ENCODE data around the gene STIM2.

STIM2 gene

DNA sequence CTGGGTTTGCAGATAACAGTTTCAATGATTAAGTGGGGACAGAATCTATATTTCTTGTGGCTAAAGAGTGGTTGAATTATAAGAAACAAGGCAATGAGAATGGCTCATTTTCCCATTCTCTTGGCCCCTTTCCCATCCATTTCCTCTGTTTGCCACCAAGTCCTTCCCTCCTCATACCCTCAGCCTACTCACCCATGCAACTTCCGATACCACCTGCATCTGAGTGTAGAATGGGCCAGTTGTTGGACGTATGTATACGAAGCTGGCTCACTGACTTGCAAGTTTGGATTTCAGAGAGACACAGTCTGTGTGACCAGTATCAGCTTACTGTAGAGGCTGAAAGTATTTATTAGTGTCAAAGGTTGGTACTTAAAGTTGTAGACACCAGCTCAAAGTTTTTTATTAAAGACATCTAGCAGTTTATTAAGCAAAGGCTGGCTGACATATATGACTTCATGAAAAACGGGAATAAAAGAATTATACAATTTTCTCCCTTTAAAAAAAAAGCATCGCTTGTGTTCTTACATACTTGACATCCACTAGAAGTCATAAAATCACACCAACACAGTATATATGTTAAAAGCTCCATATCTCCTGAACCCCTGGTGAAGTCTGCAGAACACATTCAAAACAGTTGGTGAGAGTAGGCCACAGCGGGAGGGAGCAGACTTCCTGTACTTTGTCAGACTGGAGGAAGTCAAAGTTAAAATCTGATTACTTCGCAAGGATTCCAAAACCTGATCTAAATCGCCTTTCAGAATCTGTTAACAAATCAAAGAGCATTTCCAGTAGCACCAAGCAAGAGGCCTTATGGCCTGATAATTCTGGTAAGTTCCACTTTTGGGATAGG lies 22.4 kb upstream of the STIM2 start:
- no peak for DNase-seq

DNA sequence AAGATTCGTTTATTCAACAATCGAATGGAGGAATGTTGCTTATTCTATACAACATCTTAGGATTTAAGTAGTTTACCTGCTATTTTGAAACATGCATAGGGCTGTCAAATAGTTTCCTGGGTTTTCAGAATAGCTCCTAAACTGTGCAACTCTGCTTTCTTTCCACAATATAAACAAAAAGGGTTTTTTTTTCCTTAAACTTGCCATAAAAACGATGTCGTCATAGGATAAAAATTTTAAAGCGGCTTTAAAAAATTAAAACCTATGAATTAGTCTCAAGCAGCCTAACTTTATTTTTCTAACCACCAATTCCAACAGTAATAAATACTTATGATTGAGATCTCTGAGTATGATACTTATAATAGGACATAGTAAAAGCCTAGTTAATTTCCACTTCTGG lies 21.6 kb upstream of the STIM2 start:
- no peak for DNase-seq

DNA sequence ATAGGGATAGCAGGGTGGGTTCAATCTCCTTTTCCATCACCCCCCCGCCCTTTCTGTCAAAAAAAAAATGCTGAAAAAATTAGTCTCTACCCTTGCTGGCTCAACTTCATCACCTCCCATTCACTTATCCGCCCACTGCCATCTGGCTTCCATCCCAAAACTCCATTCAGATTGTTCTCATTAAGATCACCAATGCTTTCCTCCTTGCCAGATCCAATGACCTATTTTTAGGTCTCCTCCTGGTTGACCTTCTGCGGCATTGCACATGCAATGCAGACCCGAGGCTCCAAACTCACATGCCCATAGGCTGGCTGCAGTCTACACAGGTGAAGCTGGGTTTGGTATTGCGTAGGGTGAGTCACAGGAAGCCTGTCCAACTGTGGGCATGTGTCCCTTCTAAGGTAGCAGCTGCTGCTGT lies 21.1 kb upstream of the STIM2 start:
- DNase-seq: no peak

DNA sequence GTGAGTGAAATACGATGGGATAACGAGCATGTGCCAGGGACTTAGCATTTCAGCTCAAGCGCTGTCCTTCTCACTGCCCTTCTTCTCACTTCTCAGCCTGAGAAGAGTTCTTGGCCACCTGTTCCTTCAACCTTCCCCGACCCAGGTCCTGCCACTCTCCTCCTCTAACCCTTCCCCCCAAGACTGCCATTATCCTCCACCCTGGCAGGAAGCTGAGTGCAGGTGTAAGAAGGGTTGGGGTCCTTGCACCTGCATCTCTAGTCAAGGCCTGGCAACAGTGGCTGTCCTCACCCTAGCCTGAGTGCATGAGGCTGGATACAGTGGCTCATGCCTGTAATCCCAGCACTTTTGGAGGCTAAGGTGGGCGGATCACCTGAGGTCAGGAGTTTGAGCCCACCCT lies 19.9 kb upstream of the STIM2 start:
- DNase-seq: no peak

DNA sequence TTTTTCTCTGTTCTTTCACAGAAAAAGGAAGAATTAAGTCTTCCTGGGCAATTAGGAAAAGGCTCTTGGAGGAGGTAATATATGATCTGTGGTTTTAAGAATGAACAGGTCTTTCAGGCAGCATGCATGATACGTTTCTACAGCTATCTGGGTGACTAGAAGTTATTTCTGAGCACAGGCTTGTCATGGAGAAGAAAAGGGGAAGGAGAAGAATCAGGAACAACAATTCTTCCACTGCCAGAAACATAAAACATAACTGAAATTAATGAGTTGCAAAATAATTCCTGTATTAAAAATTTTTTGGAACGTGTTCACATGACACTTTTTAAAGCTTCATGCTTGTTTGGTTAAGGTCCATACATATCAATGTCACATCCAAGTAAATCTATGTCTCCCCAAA lies 17.7 kb upstream of the STIM2 start:
- DNase-seq: no peak

DNA sequence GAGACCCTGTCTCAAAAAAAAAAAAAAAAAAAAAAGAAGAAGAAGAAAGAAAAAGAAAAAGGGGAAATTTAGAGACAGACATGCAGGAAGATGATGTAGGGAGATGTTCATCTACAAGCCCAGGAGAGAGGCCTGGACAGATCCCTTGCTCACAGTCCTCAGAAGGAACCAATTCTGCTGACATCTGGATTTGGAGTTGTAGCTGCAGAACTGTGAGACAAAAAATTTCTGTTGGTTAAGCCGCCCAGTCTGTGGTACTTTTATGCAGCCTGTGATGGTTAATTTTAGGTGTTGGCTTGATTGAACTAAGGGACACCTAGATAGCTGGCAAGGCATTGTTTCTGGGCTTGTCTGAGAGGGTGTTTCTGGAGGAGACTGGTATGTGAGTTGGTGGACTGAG lies 10.1 kb upstream of the STIM2 start:
- no peak for DNase-seq

DNA sequence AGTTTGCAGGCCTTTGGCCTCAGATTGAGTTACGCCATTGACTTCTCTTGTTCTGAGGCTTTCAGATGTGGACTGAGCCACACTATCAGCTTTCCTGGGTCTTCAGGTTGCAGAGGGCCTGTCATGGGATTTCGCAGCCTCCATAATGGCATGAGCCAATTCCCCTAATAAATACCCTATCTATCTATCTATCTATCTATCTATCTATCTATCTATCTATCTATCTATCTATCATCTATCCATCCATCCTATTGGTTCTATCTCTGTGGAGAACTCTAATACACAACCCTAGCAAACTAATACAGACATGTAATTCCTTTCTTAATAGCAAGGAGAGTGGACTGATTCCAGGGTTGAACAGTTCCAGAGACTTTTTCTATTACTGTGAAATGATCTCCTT lies 9.5 kb upstream of the STIM2 start:
- no peak for DNase-seq

DNA sequence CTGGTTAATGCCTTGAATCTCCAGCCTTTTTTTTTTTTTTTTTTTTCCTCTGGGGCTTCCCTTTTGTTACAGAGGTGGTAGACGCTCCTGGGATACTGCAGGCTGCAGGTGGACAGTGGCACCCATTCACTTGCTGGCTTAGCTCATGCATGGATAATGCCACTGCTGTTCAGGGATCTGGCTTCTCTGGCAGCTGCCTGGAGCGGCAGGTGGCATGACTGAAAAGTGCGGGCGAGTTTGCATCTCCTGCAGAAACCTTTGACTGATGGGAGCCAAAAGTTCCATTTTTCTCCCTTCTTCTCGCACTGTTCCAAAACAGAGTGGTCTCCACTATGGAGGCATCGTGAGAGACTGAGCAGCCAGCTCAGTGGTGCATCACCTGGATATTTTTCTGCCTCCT lies 5.9 kb upstream of the STIM2 start:
- no peak for DNase-seq

DNA sequence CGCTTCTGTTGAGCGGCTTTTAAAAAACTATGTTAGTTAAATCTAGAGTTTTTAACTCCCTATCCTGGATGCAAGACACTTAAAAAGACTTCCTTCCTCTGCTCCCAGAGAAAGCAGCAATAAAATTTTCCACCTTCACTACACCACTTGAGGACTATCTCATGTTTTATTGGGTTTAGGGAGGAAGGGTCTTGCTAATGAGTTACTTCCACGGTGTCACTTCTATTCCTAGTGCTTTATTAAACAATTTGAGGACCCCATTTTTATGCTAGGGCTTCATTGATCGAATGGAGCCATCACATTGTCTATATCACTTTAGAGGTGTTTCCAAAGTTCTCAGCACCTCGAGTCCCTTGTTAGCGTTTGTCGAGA lies 3.7 kb upstream of the STIM2 start:
- DNase-seq: no peak

DNA sequence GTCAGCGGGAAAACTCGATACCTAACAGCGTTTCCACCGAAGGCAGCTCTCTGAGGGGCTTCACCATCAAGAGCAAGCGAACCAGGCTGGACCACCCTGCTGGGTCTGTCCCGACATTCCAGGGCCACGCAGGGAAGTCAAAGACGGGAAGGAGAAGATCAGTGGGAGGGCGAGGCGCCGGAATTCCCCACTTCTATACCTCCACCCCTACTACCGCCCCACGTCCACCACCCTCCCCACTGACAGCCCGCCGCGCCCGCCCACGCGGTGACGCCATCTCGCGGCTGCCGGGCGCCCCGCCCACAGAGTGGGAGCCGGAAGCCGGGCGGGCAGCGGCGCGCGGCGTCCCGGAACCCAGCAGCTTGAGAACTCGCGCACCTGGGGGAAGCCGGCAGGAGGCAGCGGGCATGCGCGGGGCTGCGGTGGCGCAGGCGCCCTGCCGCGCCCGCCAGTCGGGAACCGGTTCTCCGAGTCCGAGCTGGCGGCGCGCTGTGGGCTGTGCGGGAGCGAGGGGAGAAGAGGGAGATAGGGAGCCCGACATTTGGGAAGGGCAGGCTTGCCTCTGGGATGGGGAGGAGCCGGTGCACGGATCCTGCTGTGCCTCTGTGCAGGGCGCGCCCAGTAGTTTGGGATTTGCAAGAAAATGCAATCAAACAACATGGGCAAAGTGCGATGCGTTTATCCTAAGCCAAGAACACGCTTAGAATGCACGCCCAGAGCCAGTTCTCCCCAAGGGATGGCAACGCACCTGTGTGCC lies 3.2 kb upstream of the STIM2 start:
- DNase-seq: peak; percentile 32

DNA sequence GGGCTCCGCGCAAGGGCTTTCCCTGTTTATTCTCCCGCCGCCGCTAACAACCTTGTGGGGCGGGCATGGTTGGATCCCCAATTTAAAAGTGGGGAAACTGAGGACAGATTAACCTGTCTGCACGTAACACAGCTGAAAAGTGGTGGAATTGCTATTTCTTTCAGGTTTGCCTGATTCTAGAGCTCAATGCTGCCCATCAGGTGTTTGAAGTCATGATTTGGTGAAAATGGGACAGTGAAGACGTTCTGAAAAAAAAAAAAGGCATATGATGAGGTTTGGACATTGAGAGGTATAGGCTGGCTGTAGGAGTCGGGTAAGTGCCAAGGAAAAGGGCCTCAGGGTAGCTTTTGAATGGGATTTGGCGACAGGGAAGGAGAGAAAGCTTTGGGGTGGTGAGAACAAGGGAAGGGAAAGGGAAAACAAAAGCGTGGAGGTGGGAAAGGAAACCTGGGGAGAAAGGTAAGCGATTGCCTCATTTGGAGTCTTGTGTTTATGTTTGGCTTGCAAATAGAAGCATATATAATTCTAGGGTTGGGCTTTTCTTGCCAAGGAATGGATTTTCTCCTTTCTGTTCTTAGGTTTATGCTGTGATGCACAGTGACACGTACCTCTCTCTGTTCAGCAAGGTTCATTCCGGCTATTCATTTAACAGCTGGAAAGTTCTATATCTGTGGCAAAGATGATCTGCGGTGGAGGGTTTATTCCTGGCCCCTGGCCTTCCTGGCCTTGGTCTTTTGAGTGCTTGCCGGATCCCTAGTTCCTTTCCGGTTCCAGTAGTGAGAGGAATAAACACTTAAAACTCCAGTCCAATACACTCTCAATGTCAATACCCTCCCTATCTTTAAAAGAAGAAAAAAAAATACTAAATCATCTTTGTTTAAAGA lies 2.4 kb upstream of the STIM2 start:
- no peak for DNase-seq

DNA sequence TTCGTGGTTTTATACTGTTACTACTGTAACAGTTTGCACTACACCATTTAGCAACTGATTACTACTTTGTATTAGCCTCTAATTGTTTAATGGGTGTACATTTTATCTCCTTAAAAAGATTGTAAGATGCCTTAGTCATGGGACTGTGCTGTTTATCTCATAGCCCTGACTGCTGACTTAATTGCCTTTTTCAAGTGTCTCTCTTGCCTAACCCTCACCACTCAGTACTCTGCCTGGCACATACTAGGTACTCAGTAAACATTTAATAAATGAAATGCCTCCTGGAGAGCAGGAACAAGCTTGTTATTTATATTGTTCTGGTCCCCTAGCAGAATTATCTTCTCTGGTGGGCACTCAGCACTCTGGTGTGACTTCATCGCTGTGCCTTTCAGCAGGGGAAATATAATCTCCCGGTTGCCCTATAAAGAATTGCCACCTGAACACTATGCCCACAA lies 1.7 kb upstream of the STIM2 start:
- peak; percentile 20 for DNase-seq

DNA sequence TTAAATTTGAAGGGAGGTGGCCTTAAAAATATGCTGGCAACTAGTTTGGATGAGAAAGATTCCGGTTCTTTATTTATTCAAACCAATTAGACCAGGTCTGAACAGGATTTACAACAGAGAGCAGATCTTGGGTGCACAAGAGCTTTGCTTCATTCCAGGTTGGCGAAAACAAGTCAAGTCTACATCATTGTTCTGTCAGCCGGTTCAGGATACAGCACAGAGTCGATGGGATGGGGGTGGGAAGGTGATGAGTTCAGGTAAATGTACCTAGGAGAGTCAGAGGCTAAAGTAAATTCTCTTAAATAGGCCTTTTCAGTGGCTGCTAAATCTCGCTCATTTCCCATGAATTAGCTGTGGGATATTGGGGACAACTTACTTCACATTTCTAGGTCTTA lies 882 bp upstream of the STIM2 start:
- no peak for DNase-seq

DNA sequence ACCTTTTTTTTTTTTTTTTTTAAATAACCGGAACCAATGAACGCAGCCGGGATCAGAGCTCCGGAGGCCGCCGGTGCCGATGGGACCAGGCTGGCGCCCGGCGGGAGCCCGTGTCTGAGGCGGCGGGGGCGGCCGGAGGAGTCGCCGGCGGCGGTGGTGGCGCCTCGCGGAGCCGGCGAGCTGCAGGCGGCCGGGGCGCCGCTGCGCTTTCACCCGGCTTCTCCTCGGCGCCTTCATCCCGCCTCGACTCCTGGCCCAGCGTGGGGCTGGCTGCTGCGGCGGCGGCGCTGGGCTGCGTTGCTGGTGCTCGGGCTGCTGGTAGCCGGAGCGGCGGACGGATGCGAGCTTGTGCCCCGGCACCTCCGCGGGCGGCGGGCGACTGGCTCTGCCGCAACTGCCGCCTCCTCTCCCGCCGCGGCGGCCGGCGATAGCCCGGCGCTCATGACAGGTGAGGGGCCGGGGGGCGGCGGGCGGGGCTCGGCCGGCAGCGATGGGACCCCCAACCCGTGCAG lies 337 bp downstream of the STIM2 start:
- no peak for DNase-seq

DNA sequence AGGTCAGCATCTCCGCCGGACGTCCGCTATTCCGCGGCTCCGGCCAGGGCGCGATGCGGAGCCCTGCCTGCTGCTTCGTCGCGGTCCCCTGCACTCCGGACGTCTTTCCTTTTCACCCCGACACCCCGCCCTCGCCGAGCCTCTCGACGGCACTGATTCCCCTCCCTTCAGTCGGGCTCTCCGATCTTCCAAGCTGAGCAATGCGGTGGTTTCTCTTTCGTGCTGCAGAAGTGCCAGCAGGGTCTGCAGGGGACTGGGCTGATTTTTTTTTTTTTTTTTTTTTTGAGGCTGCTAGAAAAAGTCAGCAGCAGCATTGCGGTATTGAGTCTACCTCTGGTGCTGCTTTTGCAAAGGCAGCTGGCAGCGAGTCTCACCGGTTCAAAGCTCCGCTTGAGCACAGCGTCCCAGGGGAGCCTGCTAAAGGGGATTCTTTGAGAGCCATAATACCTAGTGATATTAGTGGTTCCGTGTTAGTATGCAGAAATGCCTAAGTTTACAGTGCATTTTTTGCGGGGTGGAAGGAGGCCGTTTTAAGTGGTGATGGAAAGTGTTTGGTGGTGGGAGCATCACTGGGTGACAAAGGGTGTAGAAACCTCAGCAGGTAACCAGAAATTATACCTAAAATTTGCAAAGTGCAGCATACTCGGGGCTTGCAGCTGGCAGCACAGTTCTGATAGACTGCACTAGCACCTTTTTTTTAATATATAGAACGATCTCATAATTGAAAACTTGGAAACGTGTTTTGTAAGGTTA lies 969 bp downstream of the STIM2 start:
- peak; percentile 38 for DNase-seq

DNA sequence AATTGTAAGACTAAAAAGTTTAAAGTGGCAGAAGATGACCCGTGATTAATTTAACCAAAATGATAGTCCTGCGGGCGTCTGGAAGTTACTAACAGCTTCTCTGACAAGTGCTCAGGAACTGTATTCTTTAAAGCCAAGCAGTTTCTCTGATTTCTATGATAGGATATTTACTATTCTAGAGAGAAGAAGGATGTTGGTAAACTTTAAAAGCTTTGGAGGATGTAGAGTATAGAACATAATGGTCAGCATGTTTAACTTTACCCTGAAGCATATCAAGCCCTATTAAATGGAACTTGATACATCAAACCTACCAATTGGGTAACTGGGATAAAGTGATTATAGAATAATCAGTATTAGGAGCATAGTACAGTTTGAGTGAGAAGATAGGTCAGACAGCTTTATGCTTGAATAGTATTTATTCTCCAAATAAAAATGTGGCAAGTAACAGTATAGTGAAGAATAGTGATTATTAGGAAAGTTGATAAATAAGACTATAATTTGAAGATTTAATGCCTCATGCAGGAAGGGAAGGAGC lies 1.8 kb downstream of the STIM2 start:
- no peak for DNase-seq

DNA sequence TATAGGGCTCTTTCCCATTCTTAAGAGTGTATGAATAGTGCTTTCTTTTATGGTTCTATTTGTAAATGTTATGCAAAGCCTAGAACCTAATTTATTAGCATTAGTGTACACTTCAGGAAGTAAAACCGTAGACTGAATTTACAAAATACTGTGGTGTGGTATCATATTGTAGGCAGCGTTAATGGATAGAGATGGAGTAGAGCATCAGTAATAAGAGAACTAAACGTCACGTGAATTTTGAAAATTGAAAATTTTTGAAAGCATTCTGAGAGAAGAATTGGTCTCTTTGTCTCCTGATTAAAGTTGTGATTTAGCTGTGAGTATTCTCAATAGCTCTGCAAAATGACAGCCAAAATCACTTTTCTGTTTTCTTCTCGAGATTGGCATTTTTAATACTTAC lies 2.9 kb downstream of the STIM2 start:
- DNase-seq: no peak

DNA sequence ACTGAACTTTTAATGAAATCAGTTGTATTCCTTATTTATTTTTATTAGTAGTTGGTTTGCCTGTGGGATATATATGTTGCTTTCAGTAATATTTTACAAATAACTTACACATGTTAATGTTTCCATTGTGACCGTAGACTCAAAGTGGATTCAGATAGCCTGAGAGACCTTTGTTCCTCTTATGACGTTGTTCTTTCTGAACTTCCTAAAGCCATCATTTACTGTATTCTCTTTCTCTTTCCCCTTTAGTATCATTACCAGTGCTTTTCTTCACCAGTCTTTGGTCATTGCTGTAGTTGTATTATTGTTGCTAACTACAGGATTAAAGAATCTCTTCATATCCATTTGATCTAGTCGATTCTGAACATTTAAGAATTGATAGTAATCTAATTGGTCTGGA lies 4.3 kb downstream of the STIM2 start:
- no peak for DNase-seq

DNA sequence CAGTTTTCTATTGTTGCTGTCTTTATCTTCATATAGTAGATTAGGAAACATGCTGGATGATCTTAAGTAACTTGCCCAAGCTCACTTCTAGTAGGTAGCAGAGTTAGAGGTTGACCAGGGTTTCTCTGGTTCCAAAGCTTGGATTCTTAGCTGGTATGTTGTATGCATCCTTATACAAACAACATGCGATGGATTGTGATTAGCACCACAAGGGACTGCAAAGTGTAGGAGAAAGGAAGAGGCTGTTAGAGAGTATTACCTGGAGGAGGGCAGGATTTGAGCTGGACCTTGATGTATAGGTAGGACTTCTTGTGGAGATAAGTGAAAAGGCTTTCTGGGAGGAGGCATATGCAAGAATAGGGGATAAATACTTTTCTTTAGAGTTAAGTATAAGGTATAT lies 5.6 kb downstream of the STIM2 start:
- no peak for DNase-seq

DNA sequence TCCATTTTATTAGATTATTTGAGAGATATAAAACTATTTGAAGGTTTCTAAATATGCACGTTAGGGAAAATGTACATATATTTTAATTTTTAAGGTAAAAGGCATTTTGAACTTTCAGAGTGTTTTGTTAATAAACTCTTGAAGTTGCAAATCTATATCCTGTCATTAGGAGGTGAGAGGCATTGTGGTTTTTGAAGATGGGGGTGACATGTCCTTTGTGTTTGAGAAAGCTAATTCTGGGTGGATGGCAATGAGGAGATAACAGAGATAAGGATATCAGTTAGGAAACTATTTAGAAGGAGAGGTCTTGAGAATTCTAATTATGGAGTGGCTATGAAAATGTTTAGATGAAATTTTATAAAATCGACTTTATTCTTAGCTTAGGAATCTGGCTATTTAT lies 6.1 kb downstream of the STIM2 start:
- no peak for DNase-seq

DNA sequence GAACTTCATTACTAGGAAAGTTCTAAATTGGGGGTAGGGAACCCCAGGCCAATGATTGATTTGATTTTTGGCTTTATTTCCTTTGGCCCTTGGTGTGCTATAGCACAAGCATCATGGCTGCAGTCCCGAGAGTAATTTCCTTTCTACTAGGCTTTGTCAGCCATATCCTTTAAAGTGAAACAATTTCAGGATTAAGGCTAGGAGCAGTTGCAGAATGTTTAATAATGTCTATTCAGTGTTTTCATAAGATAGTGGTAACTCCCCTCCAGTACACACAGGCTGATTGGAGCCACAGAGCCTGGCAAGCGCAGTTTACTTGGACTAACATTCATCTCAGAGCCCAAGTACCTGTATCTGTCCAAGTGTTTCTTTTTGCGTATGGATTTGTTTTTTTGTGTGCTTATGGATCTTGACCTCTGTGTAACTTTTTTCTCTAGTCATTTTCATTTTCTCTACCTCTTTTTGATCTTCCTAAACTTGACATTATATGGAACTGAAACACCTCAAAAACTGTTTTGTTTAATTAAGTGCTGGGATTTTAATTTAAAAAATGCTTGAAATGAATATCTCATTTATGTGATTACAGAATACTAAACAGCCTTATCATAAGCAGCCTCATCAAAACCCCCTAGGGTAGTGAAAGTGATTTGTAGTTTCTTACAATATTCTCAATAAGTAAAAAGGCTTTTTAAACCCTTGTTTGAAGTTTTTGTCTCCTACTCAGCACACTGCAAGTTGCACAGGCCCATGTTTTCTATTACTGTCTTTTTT lies 7.5 kb downstream of the STIM2 start:
- no peak for DNase-seq
